GM19240 (cell line): ENCODE measurements around the gene ATOSA.

ENCODE experiments used
- DNase-seq: peaks from one replicate; pipeline ENCODE4 v3.0.0; 2011; ENCODE audit warnings: low spot score; ENCODE audit not compliant: insufficient read length

ATOSA gene

GRCh38 chr15:52652286-52652685, 26.9 kb downstream of the ATOSA start:
- DNase-seq: no peak

- DNase-seq: peak; percentile 8
Observed at GRCh38 chr15:52651868-52652267, 27.3 kb downstream of the ATOSA start.

DNA sequence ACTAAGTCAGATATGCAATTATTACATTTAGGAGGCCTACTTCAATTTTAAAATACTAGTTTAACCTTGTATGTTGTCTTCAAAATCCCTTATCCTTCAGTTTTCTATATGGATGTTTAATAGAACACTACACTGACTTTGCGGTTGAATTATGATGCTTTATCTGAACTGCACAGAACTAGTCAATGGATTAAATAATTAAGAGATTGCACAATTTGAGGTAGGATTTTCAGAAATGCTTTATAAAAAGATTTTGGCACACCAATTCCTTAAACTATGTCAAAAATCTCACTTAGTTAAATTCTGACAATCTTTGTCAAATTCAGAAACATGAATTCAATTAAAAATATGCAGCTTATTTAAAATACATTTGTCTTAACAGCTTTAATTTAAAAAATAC, 28.1 kb downstream of the ATOSA start:
- no peak for DNase-seq

GRCh38 chr15:52649686-52650085, 29.5 kb downstream of the ATOSA start:
- DNase-seq: no peak

DNA sequence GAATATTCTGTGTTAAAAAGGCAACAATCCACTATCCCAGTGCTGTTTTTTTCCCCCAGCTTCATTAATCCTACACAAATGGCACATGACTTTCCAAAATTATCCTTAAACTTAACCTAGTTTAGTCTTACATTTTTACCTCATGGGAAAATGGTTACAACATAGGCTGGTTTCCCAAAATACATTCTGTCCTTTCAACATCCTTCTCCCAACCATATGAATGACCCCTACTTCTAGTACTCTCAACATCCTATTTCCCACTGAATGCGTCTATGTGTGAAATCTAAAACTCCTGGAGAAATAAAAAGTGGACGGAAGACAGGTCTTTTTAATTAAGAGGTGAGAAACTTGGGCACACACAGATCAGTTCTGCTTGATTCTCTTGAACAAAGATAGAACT, 33.3 kb downstream of the ATOSA start:
- no peak for DNase-seq

- DNase-seq: no peak
Observed at GRCh38 chr15:52642386-52643361, 36.5 kb downstream of the ATOSA start.

- no peak for DNase-seq
Observed at GRCh38 chr15:52636459-52636858, 42.7 kb downstream of the ATOSA start.

- DNase-seq: no peak
Observed at GRCh38 chr15:52635908-52636307, 43.3 kb downstream of the ATOSA start.
